ENCODE measurements around the gene STK31. TPM values are rescaled to one million over a fixed set of nuclear protein-coding genes. Genes with fewer than 3 reads are reported as not detected.
"Not testable (repeated sequence)": the region's sequence is repeated elsewhere in the genome, so short reads cannot be mapped to it uniquely, and the experiment has no call there.

STK31 gene
- total RNA-seq (1 to 10 TPM in 1 of 2 experiments, under 1 TPM in 1; 0.85 to 1.1 TPM), polyA plus RNA-seq (not detected), total RNA-seq (0 to 1.7 (median 0.49) reads per million in 6 experiments)

- peaks cover 0 to 1% (median 0%) of the 10 kb centered on the region in 5 donors for H3K27me3 Mint-ChIP-seq
- ATAC-seq (no peak), DNase-seq (no peak)
- peaks cover 0 to 2% (median 0%) of the 10 kb centered on the region in 4 donors for H3K4me1 Mint-ChIP-seq
- H3K36me3 Mint-ChIP-seq: peaks cover 13 to 16% (median 14%) of the 10 kb centered on the region in 3 donors
- no peak within 1 kb of the TSS for H3K27ac Mint-ChIP-seq
- no peak within 1 kb of the TSS for H3K4me3 Mint-ChIP-seq
- POLR2A ChIA-PET: no interaction called here
- peaks cover under 1 to 12% (median 11%) of the 10 kb centered on the region in 9 donors for H3K9me3 Mint-ChIP-seq
Observed at GRCh38 chr7:23710000-23710399, at the start of gene STK31. Gene STK31, plus strand, starts transcription at chr7:23710219. Its CDS starts 67 bp downstream, at chr7:23710286.

GRCh38 chr7:23661385-23661784 is 48.6 kb upstream of the STK31 start:
- Mint-ChIP-seq H3K4me3 (no peak overlapping the region), H3K9me3 (peaks cover 0 to 34% (median 20%) of the 10 kb centered on the region in 9 donors), H3K36me3 (peaks cover 0 to 9% (median 4%) of the 10 kb centered on the region in 3 donors), H3K27ac (no peak overlapping the region), H3K4me1 (no peaks in the 10 kb centered on the region), H3K27me3 (peaks cover 0 to 4% (median 0%) of the 10 kb centered on the region in 5 donors)
- no peak for DNase-seq
- POLR2A ChIA-PET: no interaction called here
- ATAC-seq: no peak

- H3K9me3 Mint-ChIP-seq: peaks cover 0 to 24% (median 11%) of the 10 kb centered on the region in 9 donors
- peaks cover 0 to 3% (median 3%) of the 10 kb centered on the region in 5 donors for H3K27me3 Mint-ChIP-seq
- DNase-seq (no peak), ATAC-seq (no peak)
- no peaks in the 10 kb centered on the region for H3K4me1 Mint-ChIP-seq
- no peak overlapping the region for H3K27ac Mint-ChIP-seq
- peaks cover 0 to 4% (median 2%) of the 10 kb centered on the region in 3 donors for H3K36me3 Mint-ChIP-seq
- POLR2A ChIA-PET: interaction anchor here (0.6 kb wide), 1 partner anchor 14 kb away, joined by 3 read pairs; no protein-coding TSS in a partner anchor
- H3K4me3 Mint-ChIP-seq: no peak overlapping the region
Observed at GRCh38 chr7:23662124-23662983, 47.7 kb upstream of the STK31 start.

- POLR2A ChIA-PET: no interaction called here
- Mint-ChIP-seq H3K27me3 (peaks cover 0 to 3% (median 3%) of the 10 kb centered on the region in 5 donors), H3K4me1 (no peaks in the 10 kb centered on the region), H3K9me3 (peaks cover 0 to 18% (median 10%) of the 10 kb centered on the region in 9 donors), H3K4me3 (no peak overlapping the region), H3K36me3 (peaks cover 0 to 4% (median 0%) of the 10 kb centered on the region in 3 donors), H3K27ac (no peak overlapping the region)
- ATAC-seq (no peak), DNase-seq (no peak)
Observed at GRCh38 chr7:23662984-23663313, 47.1 kb upstream of the STK31 start.

GRCh38 chr7:23664122-23664521 is 45.9 kb upstream of the STK31 start:
- Mint-ChIP-seq H3K4me3 (no peak overlapping the region), H3K27me3 (peaks cover 0 to 3% (median 3%) of the 10 kb centered on the region in 5 donors), H3K4me1 (no peaks in the 10 kb centered on the region), H3K9me3 (peaks cover 0 to 10% (median 2%) of the 10 kb centered on the region in 9 donors), H3K27ac (no peak overlapping the region), H3K36me3 (peaks cover 0 to 1% (median 0%) of the 10 kb centered on the region in 3 donors)
- POLR2A ChIA-PET: no interaction called here
- DNase-seq (no peak), ATAC-seq (no peak)

- no peaks in the 10 kb centered on the region for H3K36me3 Mint-ChIP-seq
- H3K4me3 Mint-ChIP-seq: no peak overlapping the region
- no peaks in the 10 kb centered on the region for H3K9me3 Mint-ChIP-seq
- POLR2A ChIA-PET: no interaction called here
- no peak overlapping the region for H3K27ac Mint-ChIP-seq
- ATAC-seq (no peak), DNase-seq (no peak)
- H3K4me1 Mint-ChIP-seq: no peaks in the 10 kb centered on the region
- H3K27me3 Mint-ChIP-seq: peaks cover 2 to 14% (median 12%) of the 10 kb centered on the region in 5 donors
Observed at GRCh38 chr7:23672033-23672432, 38.0 kb upstream of the STK31 start.

GRCh38 chr7:23679898-23680413 is 30.1 kb upstream of the STK31 start, which contains the start of gene FAM221A:
Gene FAM221A, plus strand, starts transcription at chr7:23680199. Its CDS starts 20 bp downstream, at chr7:23680219.
- DNase-seq (peak; percentile 62 to 88 (median 74)), ATAC-seq (peak; percentile 94 to 96)
- Mint-ChIP-seq H3K36me3 (no peaks in the 10 kb centered on the region), H3K27me3 (peaks cover 0 to 7% (median 0%) of the 10 kb centered on the region in 5 donors), H3K27ac (peak within 1 kb of the TSS; percentile 53 to 95 (median 82)), H3K9me3 (no peaks in the 10 kb centered on the region), H3K4me1 (peaks cover 0 to 22% (median 7%) of the 10 kb centered on the region in 4 donors), H3K4me3 (peak within 1 kb of the TSS; percentile 88 to 97 (median 94))
- POLR2A ChIA-PET: interaction anchor here (0.6 to 1.7 kb wide), 4 partner anchors 83 to 1006 kb away, joined by 3 to 5 read pairs (median 4); partner anchors contain the start of genes CCDC126 and MALSU1

GRCh38 chr7:23680414-23681405 is 29.3 kb upstream of the STK31 start:
- Mint-ChIP-seq H3K4me1 (peaks cover 0 to 22% (median 9%) of the 10 kb centered on the region in 4 donors), H3K27ac (peak overlapping the region; percentile 39 to 95 (median 76)), H3K27me3 (peaks cover 0 to under 1% (median 0%) of the 10 kb centered on the region in 5 donors), H3K9me3 (no peaks in the 10 kb centered on the region), H3K36me3 (no peaks in the 10 kb centered on the region), H3K4me3 (peak overlapping the region; percentile 88 to 97 (median 94))
- POLR2A ChIA-PET: interaction anchor here (0.6 to 1.7 kb wide), 3 partner anchors 72 to 381 kb away, joined by 4 to 5 read pairs (median 5); partner anchors contain the start of genes CCDC126 and MALSU1
- DNase-seq (peak in 9 of 10 donors; percentile 4 to 65 (median 40)), ATAC-seq (peak; percentile 35 to 47)

GRCh38 chr7:23684041-23684440 is 26.0 kb upstream of the STK31 start:
- H3K9me3 Mint-ChIP-seq, H3K4me3 Mint-ChIP-seq, POLR2A ChIA-PET, DNase-seq, ATAC-seq, H3K27ac Mint-ChIP-seq, H3K27me3 Mint-ChIP-seq: not testable (repeated sequence)
- Mint-ChIP-seq H3K36me3 (peaks cover 0 to 14% (median 1%) of the 10 kb centered on the region in 3 donors), H3K4me1 (peaks cover 0 to 19% (median 9%) of the 10 kb centered on the region in 4 donors)

- DNase-seq: no peak
- no peak for ATAC-seq
- POLR2A ChIA-PET: no interaction called here
- no peaks in the 10 kb centered on the region for H3K27me3 Mint-ChIP-seq
- H3K9me3 Mint-ChIP-seq: no peaks in the 10 kb centered on the region
- peaks cover 0 to 11% (median 5%) of the 10 kb centered on the region in 4 donors for H3K4me1 Mint-ChIP-seq
- H3K27ac Mint-ChIP-seq: no peak overlapping the region
- H3K36me3 Mint-ChIP-seq: peaks cover 0 to 31% (median 3%) of the 10 kb centered on the region in 3 donors
- H3K4me3 Mint-ChIP-seq: no peak overlapping the region
Observed at GRCh38 chr7:23685731-23686130, 24.3 kb upstream of the STK31 start.

GRCh38 chr7:23687011-23687410 is 23.0 kb upstream of the STK31 start:
- Mint-ChIP-seq H3K27me3 (no peaks in the 10 kb centered on the region), H3K36me3 (peaks cover 0 to 40% (median 4%) of the 10 kb centered on the region in 3 donors), H3K9me3 (no peaks in the 10 kb centered on the region), H3K4me1 (peaks cover 0 to 7% (median 4%) of the 10 kb centered on the region in 4 donors), H3K27ac (peak overlapping the region in 1 of 10 donors; percentile 43), H3K4me3 (no peak overlapping the region)
- POLR2A ChIA-PET: interaction anchor here (0.7 kb wide), 1 partner anchor 142 kb away, joined by 5 read pairs; no protein-coding TSS in a partner anchor
- DNase-seq: no peak
- ATAC-seq: no peak

GRCh38 chr7:23689165-23689564 is 20.9 kb upstream of the STK31 start:
- no peaks in the 10 kb centered on the region for H3K9me3 Mint-ChIP-seq
- no peak for ATAC-seq
- no peak overlapping the region for H3K4me3 Mint-ChIP-seq
- DNase-seq: no peak
- H3K4me1 Mint-ChIP-seq: peaks cover 0 to 5% (median 2%) of the 10 kb centered on the region in 4 donors
- H3K36me3 Mint-ChIP-seq: peaks cover 4 to 59% (median 20%) of the 10 kb centered on the region in 3 donors
- H3K27ac Mint-ChIP-seq: peak overlapping the region in 1 of 10 donors; percentile 37
- POLR2A ChIA-PET: no interaction called here
- H3K27me3 Mint-ChIP-seq: no peaks in the 10 kb centered on the region

Data from naive thymus-derived CD8-positive, alpha-beta T cell (primary cell).